ENCODE data around the gene VSX2.

Gene VSX2

GRCh38 chr14:74241652-74242017 lies 2.4 kb downstream of the VSX2 start:
- no peak for TF ChIP-seq CTCF (IDR thresholded peaks at IDR 0.05; ENCODE audit: insufficient read depth, missing control alignments)
- DNase-seq (ENCODE audit: insufficient read length, low spot score), result no peak
- FAIRE-seq, result no peak

GRCh38 chr14:74242021-74242779 lies 3.0 kb downstream of the VSX2 start:
- TF ChIP-seq CTCF (IDR thresholded peaks at IDR 0.05; ENCODE audit: insufficient read depth, missing control alignments), result no peak
- FAIRE-seq (no peak), DNase-seq (ENCODE audit: insufficient read length, low spot score) (no peak)

GRCh38 chr14:74242780-74243042 lies 3.5 kb downstream of the VSX2 start:
- DNase-seq (ENCODE audit: insufficient read length, low spot score), result no peak
- FAIRE-seq, result no peak
- TF ChIP-seq CTCF (IDR thresholded peaks at IDR 0.05; ENCODE audit: insufficient read depth, missing control alignments), result no peak

GRCh38 chr14:74243051-74243450 lies 3.8 kb downstream of the VSX2 start:
- FAIRE-seq (no peak), DNase-seq (ENCODE audit: insufficient read length, low spot score) (no peak)
- no peak for TF ChIP-seq CTCF (IDR thresholded peaks at IDR 0.05; ENCODE audit: insufficient read depth, missing control alignments)

GRCh38 chr14:74244115-74244514 lies 4.9 kb downstream of the VSX2 start:
- TF ChIP-seq CTCF (IDR thresholded peaks at IDR 0.05; ENCODE audit: insufficient read depth, missing control alignments), result no peak
- FAIRE-seq (no peak), DNase-seq (ENCODE audit: insufficient read length, low spot score) (no peak)

- no peak for DNase-seq (ENCODE audit: insufficient read length, low spot score)
- TF ChIP-seq CTCF (IDR thresholded peaks at IDR 0.05; ENCODE audit: insufficient read depth, missing control alignments), result no peak
- no peak for FAIRE-seq
Measured at GRCh38 chr14:74245292-74245691, 6.0 kb downstream of the VSX2 start.

GRCh38 chr14:74246542-74246941 lies 7.3 kb downstream of the VSX2 start:
- DNase-seq (ENCODE audit: insufficient read length, low spot score), result no peak
- no peak for FAIRE-seq
- TF ChIP-seq CTCF (IDR thresholded peaks at IDR 0.05; ENCODE audit: insufficient read depth, missing control alignments), result no peak

Data from D721Med (cell line).